K562 (cell line): ENCODE results near the gene CKAP5. TPM values are rescaled to one million over a fixed set of nuclear protein-coding genes. Genes with fewer than 3 reads are reported as not detected.

Experiments
- ATAC-seq: fragments of 200-7000 bp; cut with Tn5 transposase; 3 replicates; pipeline ENCODE4 v1.9.1; 2020; ENCODE audit warnings: moderate library complexity
- BruUV-seq: library from RNA; stranded (reverse); fragments of 400-500 nt; replicated peaks from 2 replicates; lab custom pipeline; 2021; lab: Mats Ljungman, UMichigan
- CTCF ChIA-PET: fragments of 300-600 bp; formaldehyde crosslinking; extraction: SDS; loops from one replicate; lab custom pipeline; 2021; ENCODE audit warnings: low intra/inter-chr PET ratio; lab: Yijun Ruan, JAX
- POLR2A ChIA-PET: fragments of 300-600, 350-650 bp; sonication (Branson Sonifier 250); formaldehyde crosslinking; extraction: SDS; loops from one replicate; lab custom pipeline; 2021; ENCODE audit warnings: antibody characterized with exemption, inconsistent platforms; lab: Yijun Ruan, JAX
- DNase-seq, 4 experiments: peaks; one replicate each; pipeline versions ENCODE4 v3.0.0 to v3.0.0-alpha.2; 2011 to 2018; ENCODE audit warnings: low spot score in 3 of 4, mixed read lengths in 3 of 4; ENCODE audit errors: extremely low read depth in 1 of 4
- FAIRE-seq: peaks from 2 replicates; lab custom pipeline; 2011; peaks lifted over from hg19 to GRCh38; lab: Jason Lieb, UNC
- H2AFZ ChIP-seq: 2 replicates; pipeline ENCODE4 v1.6.0; 2011; ENCODE audit warnings: low read depth, low read length, control low read depth, inconsistent platforms
- H3K27ac ChIP-seq: fragments of 200-600 bp; 3 replicates; pipeline ENCODE4 v1.8.0; 2011; ENCODE audit warnings: low read depth, mild to moderate bottlenecking, control low read depth, inconsistent platforms, low read length, moderate library complexity, mixed read lengths; ENCODE audit errors: extremely low read depth
- H3K27me3 ChIP-seq, 2 experiments: fragments of 300-600 bp in 1 of 2; 2 replicates in 1 of 2; 3 replicates in 1 of 2; pipeline versions ENCODE4 v1.6.0 to v1.8.0; 2011; ENCODE audit warnings: inconsistent platforms in 2 of 2, low read length in 2 of 2, mild to moderate bottlenecking in 1 of 2, mixed read lengths in 1 of 2, moderate library complexity in 1 of 2; ENCODE audit not compliant: control insufficient read depth in 2 of 2, insufficient read depth in 2 of 2
- H3K36me3 ChIP-seq: fragments of 300-600 bp; 3 replicates; pipeline ENCODE4 v1.8.0; 2011; ENCODE audit warnings: mild to moderate bottlenecking, low read length, inconsistent platforms; ENCODE audit not compliant: control insufficient read depth, insufficient read depth
- H3K4me1 ChIP-seq, 2 experiments: fragments of 200-600 bp in 1 of 2; replicated peaks in 1 of 2; 2 replicates in 1 of 2; 3 replicates in 1 of 2; pipeline versions ENCODE4 v1.5.1 to v1.8.0; 2011; ENCODE audit warnings: inconsistent platforms in 2 of 2, low read length in 2 of 2, mild to moderate bottlenecking in 1 of 2, mixed read lengths in 1 of 2, moderate library complexity in 1 of 2; ENCODE audit not compliant: control insufficient read depth in 2 of 2, insufficient read depth in 2 of 2
- H3K4me2 ChIP-seq: 2 replicates; pipeline ENCODE4 v1.6.1; 2011; ENCODE audit warnings: low read length, control low read depth, inconsistent platforms, mixed read lengths; ENCODE audit not compliant: insufficient read depth
- H3K4me3 ChIP-seq: fragments of 200-600 bp; sonication (generic), shearing (Covaris generic); 2 replicates; pipeline ENCODE4 v1.5.1; 2016; ENCODE audit warnings: control low read depth, inconsistent platforms
- H3K79me2 ChIP-seq: fragments of 200-600 bp; 3 replicates; pipeline ENCODE4 v1.8.0; 2011; ENCODE audit warnings: low read length, inconsistent platforms; ENCODE audit not compliant: control insufficient read depth, insufficient read depth
- H3K9ac ChIP-seq, 2 experiments: 2 replicates each; pipeline versions ENCODE4 v1.6.0 to v1.6.1; 2011; ENCODE audit warnings: low read depth in 2 of 2, low read length in 2 of 2, control low read depth in 1 of 2, inconsistent platforms in 1 of 2, mild to moderate bottlenecking in 1 of 2, mixed read lengths in 1 of 2; ENCODE audit not compliant: insufficient read depth in 1 of 2
- H3K9me1 ChIP-seq: one replicate; pipeline ENCODE4 v1.6.0; 2011; ENCODE audit warnings: inconsistent platforms, mild to moderate bottlenecking, low read length, moderate library complexity; ENCODE audit not compliant: control insufficient read depth, insufficient read depth
- H3K9me3 ChIP-seq: replicated peaks from 2 replicates; pipeline ENCODE4 v1.5.1; 2011; ENCODE audit warnings: low read depth, low read length, inconsistent platforms; ENCODE audit not compliant: control insufficient read depth, insufficient read depth
- H4K20me1 ChIP-seq: replicated peaks from 2 replicates; pipeline ENCODE4 v1.6.1; 2011; ENCODE audit warnings: low read length, inconsistent platforms, mixed read lengths; ENCODE audit not compliant: control insufficient read depth, insufficient read depth
- ATF3 ChIP-seq, 2 experiments: fragments of 450-650 bp in 1 of 2; sonication (generic) in 1 of 2; formaldehyde crosslinking in 1 of 2; IDR thresholded peaks in 1 of 2; conservative IDR thresholded peaks in 1 of 2; 2 replicates each; pipeline versions ENCODE4 v1.6.1 to v1.8.1; 2016 to 2023; ENCODE audit warnings: mild to moderate bottlenecking in 2 of 2, moderate library complexity in 2 of 2, inconsistent platforms in 1 of 2, missing genetic modification reagents in 1 of 2
- MEF2A ChIP-seq: IDR thresholded peaks from 2 replicates; pipeline ENCODE4 v1.6.1; 2011; ENCODE audit warnings: low read depth, mild to moderate bottlenecking, low read length, moderate library complexity; ENCODE audit not compliant: control insufficient read depth
- WGBS: fragments of 100-300 bp; shearing (Covaris generic); methylation state at CpG from one replicate; pipeline ENCODE4 v1.1.6; 2016; ENCODE audit warnings: low coverage, mixed read lengths; ENCODE audit not compliant: insufficient coverage; ENCODE audit errors: missing lambda C conversion rate; 5-methylcytosine and 5-hydroxymethylcytosine counted together
- in situ Hi-C: fragments of 300-500 bp; cut with MboI; formaldehyde crosslinking; loops from 4 replicates; pipeline ENCODE4 v1.15.0; 2018; ENCODE audit warnings: inconsistent platforms, mixed read lengths
- intact Hi-C: fragments of 100-400 bp; cut with micrococcal nuclease; formaldehyde crosslinking; loops from 2 replicates; pipeline ENCODE4 v1.14.2; 2022
- polyA plus RNA-seq, 8 experiments: library from polyadenylated mRNA; depleted of rRNA in 4 of 8; stranded (reverse) in 5 of 8; unstranded in 3 of 8; fragments of >200 nt; fragmentation: Nextera tagmentation in 2 of 8; fragmentation: Illumina TruSeq in 1 of 8; extraction: Ambion mirVana in 2 of 8; extraction: Trizol in 1 of 8; gene quantifications; 2 replicates each; pipeline versions ENCODE4 v1.2.1 to v1.2.3, GENCODE V29; 2011 to 2014; ENCODE audit warnings: inconsistent platforms in 1 of 8, missing spikeins in 1 of 8
- total RNA-seq, 7 experiments: library from RNA; depleted of rRNA in 6 of 7; stranded (reverse); fragments of >200 nt in 6 of 7; fragmentation: Illumina TruSeq in 2 of 7; extraction: Trizol in 2 of 7; gene quantifications; 2 replicates each; pipeline versions ENCODE4 v1.2.1 to v1.2.3, GENCODE V29; 2011 to 2021; ENCODE audit warnings: low replicate concordance in 1 of 7
- TF ChIP-seq, protein P1 (sequence below): fragments of 450-650 bp; formaldehyde crosslinking; IDR thresholded peaks from 2 replicates; pipeline ENCODE4 v1.4.0; 2020; ENCODE audit warnings: mild to moderate bottlenecking, moderate library complexity

The CKAP5 gene
- total and polyA plus RNA-seq, 9 of the 15 experiments (the other 6 are each of a cell fraction or from before 2014, with no cell fraction given): 60.1 to 239 (median 139) TPM

GRCh38 chr11:46721286-46721685 is 124.8 kb downstream of the CKAP5 start:
- Histone ChIP-seq H3K27me3 (peaks cover 0 to 3% of the 10 kb centered on the region in 2 experiments; a peak in 1 of 5 replicates), H3K36me3 (no peaks in the 10 kb centered on the region), H3K4me3 (no peak overlapping the region), H3K79me2 (no peaks in the 10 kb centered on the region), H3K9me1 (no peaks in the 10 kb centered on the region), H4K20me1 (no peaks in the 10 kb centered on the region), H3K27ac (no peak overlapping the region), H2AFZ (peak overlapping the region; percentile 58; the same call in 1 of the 2 replicates), H3K4me2 (no peak overlapping the region), H3K9me3 (peaks cover 4% of the 10 kb centered on the region; the same call in 1 of the 2 replicates), H3K9ac (no peak overlapping the region; a peak in 1 of 4 replicates)
- in situ Hi-C loops: no loop called here
- BruUV-seq: no TSS peak
- DNase-seq: no peak
- CTCF ChIA-PET: no interaction called here
- intact Hi-C loops: no loop called here
- no peak for FAIRE-seq
- TF ChIP-seq ATF3 (IDR thresholded peaks at IDR 0.05) (peak; percentile 25; the same call in 1 of the 2 replicates), ATF3 (CRISPR knock-in tag; conservative IDR thresholded peaks at IDR 0.05) (no peak), MEF2A (peak; percentile 76; the same call in 1 of the 2 replicates)
- TF ChIP-seq, protein P1, sequence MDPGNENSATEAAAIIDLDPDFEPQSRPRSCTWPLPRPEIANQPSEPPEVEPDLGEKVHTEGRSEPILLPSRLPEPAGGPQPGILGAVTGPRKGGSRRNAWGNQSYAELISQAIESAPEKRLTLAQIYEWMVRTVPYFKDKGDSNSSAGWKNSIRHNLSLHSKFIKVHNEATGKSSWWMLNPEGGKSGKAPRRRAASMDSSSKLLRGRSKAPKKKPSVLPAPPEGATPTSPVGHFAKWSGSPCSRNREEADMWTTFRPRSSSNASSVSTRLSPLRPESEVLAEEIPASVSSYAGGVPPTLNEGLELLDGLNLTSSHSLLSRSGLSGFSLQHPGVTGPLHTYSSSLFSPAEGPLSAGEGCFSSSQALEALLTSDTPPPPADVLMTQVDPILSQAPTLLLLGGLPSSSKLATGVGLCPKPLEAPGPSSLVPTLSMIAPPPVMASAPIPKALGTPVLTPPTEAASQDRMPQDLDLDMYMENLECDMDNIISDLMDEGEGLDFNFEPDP (CRISPR knock-in tag): no peak
- TF ChIP-seq, all 486 proteins: peak for 2
- no peak for ATAC-seq
- WGBS: 42% methylated on average over 6 of the region's 6 CpGs
- peaks cover 4 to 21% of the 10 kb centered on the region in 2 experiments; a peak in 4 of 5 replicates for H3K4me1 ChIP-seq
- POLR2A ChIA-PET: interaction anchor here (0.9 to 1.3 kb wide), 2 partner anchors 10 to 166 kb away, joined by 3 to 7 read pairs; no protein-coding TSS in a partner anchor
